ENCODE measurements around the gene DNAH7.

DNA sequence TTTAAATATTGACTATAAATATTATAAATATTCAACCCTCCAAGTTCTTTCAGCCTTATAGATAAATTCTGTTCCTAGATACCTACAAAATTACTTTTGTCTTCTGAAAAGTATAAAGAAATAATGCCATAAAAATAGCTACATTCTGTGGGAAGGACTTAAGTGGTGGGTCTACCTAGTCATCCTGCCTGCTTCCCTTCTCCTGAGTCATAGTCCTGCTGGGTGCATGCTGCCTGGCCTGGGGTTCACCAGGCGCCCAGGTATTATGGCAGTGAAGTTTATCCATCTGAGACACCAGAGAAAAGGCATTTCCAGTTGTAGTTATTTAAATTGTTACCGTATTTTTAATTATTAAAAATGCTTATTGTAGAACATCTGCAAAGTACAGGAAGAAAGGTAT is 244.2 kb downstream of the DNAH7 start:
- TF ChIP-seq, protein P1, sequence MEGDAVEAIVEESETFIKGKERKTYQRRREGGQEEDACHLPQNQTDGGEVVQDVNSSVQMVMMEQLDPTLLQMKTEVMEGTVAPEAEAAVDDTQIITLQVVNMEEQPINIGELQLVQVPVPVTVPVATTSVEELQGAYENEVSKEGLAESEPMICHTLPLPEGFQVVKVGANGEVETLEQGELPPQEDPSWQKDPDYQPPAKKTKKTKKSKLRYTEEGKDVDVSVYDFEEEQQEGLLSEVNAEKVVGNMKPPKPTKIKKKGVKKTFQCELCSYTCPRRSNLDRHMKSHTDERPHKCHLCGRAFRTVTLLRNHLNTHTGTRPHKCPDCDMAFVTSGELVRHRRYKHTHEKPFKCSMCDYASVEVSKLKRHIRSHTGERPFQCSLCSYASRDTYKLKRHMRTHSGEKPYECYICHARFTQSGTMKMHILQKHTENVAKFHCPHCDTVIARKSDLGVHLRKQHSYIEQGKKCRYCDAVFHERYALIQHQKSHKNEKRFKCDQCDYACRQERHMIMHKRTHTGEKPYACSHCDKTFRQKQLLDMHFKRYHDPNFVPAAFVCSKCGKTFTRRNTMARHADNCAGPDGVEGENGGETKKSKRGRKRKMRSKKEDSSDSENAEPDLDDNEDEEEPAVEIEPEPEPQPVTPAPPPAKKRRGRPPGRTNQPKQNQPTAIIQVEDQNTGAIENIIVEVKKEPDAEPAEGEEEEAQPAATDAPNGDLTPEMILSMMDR (IDR thresholded peaks at IDR 0.05): no peak
- TF ChIP-seq POLR2A (IDR thresholded peaks at IDR 0.05): no peak

Measured in adrenal gland (tissue), 5 donors.